Amygdala (tissue), 56 donors: ENCODE measurements around the gene CTDSP2.
"Not testable (repeated sequence)": the region's sequence is repeated elsewhere in the genome, so short reads cannot be mapped to it uniquely, and the experiment has no call there.

Experiments used
- DNase-seq, 56 donors: peaks; one replicate each; lab custom pipeline; 2025; lab: John Stamatoyannopoulos, UW

CTDSP2 gene

DNA sequence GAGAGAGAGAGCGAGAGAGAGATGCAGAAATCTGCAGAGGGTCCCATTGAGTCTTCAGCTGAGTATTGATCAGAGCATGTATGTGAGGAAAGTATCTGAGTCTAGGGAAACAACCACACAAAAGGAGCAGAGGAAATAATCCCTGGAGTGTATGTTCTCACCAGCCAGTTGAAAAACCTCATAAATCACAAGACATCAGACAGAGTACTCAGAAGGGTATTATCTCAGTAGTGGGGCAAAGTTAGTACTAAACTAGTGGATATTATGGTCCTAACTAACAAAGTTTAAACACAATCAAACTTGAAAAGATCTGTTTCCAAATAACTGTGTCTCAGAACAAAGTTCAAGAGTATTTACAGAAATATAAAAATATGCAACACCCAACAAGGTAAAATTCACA is 36.5 kb upstream of the CTDSP2 start:
- no peak for DNase-seq

DNA sequence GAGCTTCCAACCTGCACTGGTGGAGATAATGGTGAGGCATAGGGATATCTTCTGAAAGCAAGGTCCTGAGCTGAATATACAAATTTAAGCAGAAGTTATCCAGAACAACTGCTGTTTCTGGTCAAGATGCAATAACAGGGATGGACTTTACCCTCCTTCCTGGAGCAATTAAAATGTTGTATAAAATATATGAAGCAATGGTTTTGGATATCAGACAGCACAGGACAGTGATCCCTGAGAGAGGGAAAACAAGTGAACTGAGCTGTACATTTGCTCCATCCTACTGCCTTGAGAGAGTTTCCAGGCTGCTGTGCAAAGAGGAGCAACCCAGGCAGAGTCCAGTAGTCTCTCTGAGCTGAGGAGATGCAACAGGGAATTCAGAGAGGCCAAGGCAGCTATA is 36.0 kb upstream of the CTDSP2 start:
- no peak for DNase-seq

DNA sequence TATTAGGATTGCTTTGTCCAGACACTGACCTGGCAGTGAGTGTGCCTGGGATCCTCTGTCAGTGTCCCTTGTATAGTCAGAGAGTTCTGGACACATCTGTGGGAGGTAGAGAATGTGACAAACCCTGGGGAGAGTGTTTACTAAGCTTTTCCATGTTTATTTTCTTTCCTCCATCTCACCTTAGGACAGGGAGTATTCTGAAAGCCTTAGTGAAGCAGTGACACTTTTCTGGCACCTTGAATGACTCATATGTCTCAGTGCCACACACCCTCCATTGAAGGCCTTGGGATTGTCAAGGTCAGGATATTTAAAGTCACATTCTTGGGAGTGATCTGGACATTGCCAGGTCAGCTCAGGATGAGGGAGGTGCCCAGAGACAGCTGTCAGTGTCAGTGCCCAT is 34.9 kb upstream of the CTDSP2 start:
- no peak for DNase-seq

DNA sequence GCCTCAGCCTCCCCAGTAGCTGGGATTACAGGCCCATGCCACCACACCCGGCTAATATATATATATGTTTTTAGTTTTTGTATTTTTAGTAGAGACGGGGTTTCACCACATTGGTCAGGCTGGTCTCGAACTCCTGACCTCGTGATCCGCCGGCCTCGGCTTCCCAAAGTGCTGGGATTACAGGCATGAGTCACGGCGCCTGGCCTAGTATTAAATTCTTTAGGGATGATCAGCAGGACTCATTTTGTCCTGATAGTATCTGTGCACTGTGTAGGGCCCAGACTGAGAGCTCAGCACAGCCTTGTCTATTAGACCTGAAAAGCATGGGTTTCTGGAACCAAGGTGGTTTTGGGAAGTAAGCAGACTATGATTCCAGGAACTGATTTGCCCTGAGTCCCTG is 34.5 kb upstream of the CTDSP2 start:
- DNase-seq = not testable (repeated sequence)

DNA sequence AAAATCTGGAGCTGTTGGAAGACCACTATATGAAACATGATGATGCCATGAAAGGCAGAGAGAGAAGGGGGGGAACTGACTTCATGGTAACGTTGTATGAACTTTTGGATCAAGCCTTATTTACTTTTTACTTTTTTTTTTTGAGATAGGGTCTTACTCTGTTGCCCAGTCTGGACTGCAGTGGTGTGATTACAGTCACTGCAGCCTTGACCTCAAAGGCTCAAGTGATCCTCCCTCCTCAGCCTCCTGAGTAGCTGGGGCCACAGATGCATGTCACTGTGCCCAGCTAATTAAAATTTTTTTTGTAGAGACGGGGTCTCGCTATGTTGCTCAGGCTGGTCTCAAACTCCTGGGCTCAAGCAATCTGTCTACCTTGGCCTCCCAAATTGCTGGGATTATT is 31.3 kb upstream of the CTDSP2 start:
- no peak for DNase-seq

DNA sequence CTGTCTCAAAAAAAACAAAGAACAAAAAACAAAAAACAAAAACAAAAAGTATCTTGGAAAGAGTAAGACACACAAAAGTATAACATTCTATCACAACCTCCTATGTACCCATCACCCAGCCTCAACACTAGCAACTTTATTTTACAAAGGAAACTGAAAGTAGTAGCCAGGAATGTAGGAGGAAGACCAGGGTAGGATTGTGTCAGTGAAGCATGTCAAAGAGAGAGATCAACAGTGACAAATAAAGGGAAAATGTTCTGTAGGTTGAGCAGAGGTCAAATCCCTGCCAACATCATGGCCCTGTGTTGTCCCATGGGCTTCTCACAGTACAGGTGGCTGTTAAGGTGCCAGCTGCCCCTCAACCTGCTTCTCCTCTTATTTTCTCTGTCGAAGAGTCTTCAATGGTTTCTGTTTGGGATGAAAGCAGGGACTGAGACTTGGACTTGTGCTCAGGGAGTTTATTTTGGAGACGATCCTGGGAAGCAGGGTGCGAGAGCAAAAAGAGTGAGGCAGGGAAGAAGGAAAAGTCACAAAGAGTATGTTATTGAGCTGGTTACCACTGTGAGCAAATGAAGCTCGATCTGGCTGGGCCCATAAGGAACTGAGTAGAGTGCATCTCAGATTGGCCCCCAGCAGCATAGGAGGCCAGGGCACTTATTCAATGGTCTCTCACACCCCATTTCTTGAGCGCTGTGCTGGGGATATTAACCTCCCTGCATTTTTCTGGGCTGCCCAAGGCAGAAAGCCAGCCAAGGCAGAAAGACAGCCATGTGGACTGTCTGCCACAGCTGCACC is 29.4 kb upstream of the CTDSP2 start:
- DNase-seq = no peak

DNA sequence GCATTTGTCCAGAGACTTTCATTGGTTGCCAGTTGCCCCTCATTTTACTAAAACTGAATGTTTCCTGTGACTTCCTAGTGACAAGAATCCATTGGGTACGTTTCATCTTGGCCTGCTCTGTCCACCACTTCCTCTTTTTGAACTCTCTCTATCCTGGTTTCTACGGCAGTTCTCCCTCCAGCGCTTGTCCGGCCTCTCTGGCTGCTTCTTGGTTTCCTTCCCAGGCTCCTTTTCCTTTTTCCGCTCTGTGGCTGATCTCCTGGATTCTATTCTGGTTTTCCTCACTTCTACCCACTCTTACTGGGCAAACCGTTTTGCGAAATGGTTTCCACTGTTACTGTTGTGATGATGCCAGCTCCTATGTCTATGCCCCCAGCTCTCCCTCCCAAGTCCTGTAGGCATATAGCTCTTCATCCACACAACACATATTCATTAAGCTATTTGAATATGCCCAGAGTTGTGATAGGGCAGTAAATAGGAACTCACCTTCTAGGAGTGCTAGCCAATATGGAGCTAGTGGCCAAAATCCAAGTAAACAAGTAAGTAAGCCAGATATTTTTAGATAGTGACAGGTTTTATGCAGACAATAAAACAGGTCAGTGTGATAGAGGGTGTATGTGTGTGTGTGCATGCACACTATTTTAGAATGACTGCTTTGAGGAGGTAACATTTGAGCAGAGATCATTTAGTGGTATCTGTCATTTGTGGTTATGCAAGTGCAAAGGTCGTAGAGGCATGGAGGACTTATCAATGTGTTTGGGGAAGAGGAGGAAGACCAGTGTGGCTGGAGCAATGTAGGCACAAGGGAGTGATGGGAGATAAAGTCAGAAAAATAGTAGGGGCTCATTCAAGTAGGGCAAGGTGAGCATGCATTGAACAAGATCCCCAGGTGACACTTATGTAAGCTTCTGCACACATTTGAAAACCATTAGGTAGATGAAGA is 27.9 kb upstream of the CTDSP2 start:
- peak in 1 of 56 donors; percentile 29 for DNase-seq

DNA sequence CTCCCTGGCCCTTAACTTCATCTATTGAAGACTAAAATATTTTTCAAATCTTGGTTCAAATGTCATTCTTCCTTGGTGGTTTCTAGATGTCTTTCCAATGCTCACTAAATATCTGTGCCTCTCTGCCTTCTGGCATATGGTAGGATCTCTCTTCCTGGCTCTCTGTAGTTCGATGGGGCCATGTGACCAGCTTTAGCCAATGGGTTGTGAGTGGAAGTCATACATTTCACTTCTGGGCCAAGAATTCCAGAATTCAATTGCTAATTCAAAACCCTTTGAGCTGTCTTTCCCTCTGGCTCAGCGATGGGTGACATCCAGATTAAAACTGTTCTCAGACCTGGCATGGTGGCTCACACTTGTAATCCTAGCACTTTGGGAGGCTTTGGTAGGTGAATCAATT is 25.8 kb upstream of the CTDSP2 start:
- DNase-seq = no peak

DNA sequence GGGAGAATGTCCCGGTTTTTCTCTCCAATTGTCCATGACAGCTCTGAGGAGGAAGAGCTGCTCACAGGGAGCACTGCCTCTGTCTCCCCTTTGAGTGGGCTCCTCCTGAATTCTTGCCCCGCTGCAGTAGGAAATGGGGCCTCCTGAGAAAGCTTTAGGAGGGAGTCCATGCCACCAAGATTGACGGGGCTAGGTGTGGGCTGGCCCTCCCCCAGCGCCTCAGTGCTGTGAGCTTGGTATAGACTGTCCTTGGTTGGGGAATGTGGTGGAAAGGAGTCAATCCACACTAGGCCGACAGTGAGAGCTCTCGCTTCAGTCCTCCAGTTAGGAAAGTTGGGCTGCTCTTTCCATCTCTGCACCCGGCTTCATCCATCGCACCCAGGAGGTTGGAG is 23.4 kb upstream of the CTDSP2 start:
- no peak for DNase-seq

DNA sequence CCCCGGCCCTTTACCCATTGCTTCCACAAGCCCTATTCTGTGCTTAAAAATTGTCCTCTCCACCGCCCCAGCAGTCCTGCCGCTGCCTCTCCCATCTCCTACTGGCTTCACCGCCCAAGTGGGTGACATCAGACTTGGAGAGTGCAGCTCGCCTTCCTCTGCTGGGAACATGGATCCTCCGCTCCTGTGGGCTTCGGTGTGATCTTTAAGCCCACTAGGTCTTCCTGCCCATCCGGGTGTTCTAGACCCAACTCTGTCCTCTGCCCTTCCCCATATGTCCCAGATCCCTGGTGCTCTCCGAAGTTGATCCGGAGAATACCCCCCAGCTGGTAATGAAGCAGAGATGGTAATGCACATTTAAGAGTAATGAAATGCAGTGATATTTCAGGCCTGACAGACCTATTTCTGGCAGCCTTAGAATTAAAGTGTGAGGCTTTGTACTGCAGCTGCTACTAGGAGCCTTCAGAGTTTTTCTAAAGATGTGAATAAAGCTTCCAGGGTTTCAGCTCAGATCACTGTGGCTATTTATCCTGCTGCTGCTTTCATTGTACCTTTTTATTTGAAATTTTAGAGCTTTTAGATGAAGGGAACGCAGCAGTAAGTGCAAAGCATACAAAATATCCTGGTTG is 22.9 kb upstream of the CTDSP2 start:
- DNase-seq = peak in 27 of 56 donors; percentile 9 to 65 (median 45)

DNA sequence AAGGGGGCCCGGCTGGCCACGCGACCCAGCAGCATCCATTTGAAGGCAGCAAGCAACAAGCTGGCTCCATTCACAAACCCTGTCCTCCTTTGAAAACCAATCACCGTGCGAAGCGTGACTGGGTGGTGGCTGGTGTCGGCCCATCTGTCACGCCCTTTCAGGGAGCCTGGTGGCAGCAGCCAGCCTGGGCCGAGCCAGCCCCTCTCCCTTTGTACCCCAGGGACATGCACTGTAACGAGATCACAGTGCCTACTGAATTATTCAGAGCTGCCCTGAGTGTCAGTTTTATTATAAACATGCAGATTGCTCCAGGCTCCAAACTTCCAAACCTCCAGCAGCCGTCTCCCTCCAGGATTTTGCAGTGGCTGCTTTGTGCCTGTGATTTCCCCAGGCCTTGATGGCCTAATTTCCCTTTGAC is 22.3 kb upstream of the CTDSP2 start:
- DNase-seq = peak in 46 of 56 donors; percentile 23 to 75 (median 52)

DNA sequence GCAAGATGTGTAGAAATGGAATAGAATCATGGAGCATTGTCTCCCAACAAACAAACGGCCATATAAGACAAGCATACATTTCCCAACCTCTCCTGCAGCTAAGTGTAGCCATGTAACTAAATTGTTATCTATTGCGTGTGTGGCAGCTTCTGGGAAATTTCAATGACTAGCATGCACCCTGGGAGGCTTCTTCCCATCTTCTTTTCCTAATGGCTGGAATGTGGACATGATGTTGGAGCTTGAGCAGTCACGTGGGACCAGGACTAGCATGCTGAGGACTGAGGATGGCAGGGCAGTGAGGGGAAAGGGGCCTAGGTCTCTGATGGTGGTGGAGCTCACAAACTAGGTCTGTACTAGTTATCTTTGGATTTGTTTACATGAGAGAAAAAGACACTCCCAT is 21.7 kb upstream of the CTDSP2 start:
- DNase-seq = no peak

DNA sequence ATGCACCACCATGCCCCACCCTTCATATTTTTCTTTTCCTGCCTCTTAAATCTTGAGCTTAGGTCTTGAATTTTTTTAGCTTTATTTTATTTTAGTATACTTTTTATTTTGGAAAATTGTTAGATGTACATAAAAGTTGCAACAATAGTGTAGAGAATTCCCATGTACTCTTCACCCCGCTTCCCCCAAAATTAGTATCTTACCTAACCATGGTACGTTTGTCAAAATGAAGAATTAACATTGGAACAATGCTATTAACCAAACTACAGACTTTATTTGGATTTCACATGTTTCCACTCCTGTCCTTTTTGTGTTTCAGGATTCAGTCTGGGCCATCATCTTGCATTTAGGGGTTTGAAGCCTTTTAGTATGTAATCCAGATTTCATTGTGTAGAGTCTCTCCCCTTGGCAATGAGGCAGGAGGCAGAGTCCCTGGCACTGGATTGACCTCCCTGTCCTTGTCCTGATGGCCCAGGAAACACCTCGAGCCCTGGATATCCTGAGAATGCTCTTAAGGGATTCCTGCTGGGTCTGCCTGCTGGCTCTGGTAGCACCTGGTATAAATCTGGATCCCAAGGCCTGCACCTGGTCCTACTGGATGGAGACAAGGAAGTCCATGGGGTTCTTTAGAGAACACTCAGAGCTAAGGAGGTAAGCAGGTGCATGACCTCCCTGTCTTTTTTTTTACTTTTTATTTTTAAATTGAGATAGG is 19.9 kb upstream of the CTDSP2 start:
- no peak for DNase-seq

DNA sequence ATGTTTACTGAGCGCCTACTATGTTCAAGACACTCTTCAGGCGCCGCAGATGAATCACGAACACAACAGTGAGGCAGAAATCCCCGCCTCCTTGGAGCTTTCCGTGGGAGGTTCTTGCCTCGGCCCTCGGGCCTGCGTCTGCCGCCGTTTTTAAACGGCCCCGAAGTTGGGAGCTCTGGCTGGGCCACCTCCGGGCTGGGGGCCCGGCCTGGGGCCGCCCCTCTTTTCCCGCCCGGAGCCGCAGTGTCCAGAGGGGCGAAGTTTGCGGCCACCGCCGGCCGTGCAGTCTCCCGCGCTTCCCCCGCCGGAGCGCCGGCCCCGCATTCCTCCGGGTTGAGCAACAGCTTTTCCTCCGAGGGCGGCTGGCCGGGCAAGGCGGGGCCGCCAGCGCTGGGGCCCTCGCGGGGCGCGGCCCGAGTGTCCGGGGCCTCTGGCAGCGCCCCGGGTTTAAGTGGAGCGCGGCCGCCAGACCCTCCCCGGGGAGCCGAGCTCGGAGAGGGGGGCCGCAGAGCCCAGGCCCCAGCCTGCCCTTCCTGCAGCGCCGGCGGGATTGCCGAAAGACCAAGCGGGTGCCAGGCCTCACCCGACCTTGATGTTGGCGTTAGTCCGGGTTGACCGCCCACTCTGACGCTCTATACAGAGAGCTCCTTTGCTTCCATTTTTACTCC is 18.7 kb upstream of the CTDSP2 start:
- peak in 38 of 56 donors; percentile 15 to 73 (median 45) for DNase-seq

DNA sequence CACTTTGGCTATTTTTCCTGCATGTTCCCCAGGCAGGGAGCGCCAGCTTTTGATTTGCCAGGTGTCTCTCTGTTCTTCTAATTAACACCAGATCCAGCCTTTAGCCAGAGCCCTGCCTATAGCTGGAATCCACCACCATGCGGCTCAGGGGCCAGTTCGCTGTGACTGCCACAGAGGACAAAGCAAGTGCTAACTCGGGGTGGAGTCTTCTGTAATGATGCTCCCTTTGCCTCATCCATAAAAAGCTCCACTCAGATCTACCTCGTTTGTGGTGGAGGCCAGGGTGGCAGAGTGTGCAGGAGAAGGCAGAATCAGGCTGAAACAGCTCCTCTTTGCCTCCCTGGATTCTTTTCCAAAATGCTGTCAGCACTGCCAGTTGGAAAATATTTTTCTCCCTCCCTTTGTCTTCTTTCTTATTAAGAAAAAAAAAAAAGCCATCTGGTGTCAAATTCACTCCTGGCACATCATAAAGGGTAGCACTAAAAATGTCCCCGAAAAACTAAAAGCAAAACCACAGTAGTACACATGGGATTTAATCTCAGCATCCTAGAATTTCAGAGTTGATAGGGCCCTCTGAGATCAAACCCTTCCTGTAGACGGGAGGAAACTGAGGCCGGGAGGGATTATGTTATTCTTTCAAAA is 18.0 kb upstream of the CTDSP2 start:
- peak in 1 of 56 donors; percentile 6 for DNase-seq

DNA sequence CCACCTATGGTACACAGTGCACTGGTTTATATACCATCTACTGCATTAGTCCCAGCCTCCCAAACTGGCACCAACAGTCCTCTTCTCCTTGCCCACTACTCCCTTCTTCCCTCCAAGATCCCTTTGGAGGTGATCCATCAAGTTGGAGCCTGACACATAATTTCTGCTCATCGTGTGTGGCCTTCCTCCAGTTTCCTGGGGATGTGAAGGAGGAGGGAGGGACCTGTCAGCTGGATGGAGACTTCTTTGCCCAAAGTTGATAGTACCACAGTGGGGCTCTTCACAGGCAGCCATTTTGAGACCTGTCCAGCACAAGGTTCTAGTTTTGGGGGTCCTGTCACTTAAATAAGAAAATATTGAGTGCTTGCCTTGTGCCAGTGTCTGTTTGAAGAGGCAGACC is 17.1 kb upstream of the CTDSP2 start:
- DNase-seq = no peak

DNA sequence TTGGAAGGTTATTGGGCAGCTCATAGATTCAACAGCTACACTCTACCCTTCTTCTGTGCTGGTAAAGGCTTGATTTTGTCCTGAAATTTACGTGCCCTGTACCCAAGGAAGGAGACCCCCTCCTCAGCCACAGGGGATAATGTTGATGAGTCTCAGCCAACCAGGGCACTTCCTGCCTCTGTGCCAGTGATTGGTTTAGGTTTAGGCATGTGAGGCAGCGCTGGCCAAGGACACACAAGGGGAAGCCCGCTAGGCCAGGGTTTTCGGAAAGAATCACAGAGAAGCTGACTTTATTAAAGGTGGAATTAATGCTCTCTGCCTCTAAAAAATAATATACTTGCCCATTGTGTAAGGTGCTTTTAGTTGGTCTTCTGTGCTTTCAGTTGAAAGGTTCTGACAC is 15.4 kb upstream of the CTDSP2 start:
- no peak for DNase-seq

DNA sequence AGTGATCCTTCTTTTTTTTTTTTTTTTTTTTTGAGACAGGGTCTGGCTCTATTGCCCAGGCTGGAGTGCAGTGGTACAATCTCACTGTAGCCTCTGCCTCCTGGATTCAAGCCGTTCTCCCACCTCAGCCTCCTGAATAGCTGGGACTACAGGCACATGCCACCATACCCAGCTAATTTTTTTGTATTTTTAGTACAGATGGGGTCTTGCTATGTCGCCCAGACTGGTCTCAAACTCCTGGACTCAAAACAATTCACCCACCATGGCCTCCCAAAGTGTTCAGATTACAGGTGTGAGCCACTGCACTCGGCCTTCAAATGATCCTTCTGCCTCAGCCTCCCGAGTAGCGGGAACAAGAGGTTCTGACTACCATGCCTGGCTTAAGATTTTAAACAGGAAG is 14.4 kb upstream of the CTDSP2 start:
- DNase-seq = not testable (repeated sequence)

DNA sequence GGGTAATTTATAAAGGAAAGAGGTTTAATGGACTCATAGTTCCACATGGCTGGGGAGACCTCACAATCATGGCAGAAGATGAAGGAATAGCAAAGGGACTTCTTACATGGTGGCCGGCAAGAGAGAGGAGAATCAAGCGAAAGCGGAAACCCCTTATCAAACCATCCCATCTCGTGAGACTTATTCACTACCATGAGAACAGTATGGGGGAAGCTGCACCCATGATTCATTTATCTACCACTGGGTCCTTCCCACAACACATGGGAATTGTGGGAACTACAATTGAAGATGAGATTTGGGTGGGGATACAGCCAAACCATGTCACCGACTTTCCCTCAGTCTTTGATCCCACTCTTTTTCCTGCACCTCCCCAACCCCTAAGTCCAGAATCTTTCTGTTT is 12.6 kb upstream of the CTDSP2 start:
- no peak for DNase-seq
